IPS-18c (cell line): ENCODE measurements around the gene DET1.

Experiments
- H3K4me3 ChIP-seq: 2 replicates; pipeline ENCODE4 v1.7.0; 2013; ENCODE audit warnings: low read depth, mild to moderate bottlenecking, low read length, moderate library complexity; ENCODE audit not compliant: insufficient read depth
- H3K9me3 ChIP-seq: one replicate; pipeline ENCODE4 v1.6.1; 2013; ENCODE audit warnings: mild to moderate bottlenecking, low read length, moderate library complexity; ENCODE audit not compliant: control insufficient read depth, insufficient read depth

DET1 gene

DNA sequence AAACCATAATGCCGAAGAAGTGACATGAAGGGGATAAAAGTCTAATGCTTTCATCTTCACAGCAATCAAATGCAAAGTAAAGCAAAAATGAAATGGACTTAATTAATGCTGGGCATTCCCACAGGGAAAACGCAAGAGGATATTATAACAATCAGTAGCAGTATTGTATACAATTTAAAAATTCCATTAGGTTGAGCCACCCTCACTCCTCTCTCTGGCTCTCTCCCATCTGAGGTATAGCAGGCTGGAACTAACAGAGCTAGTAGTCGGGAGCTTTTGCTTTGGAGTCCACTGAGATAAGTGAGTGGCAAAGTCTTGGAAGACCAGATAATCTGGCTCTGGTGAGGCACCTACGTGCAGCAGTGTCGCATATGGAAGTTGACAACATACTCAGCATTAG is 33.9 kb downstream of the DET1 start:
- Histone ChIP-seq H3K4me3 (no peak overlapping the region), H3K9me3 (no peaks in the 10 kb centered on the region)

- Histone ChIP-seq H3K9me3 (no peaks in the 10 kb centered on the region), H3K4me3 (no peak overlapping the region)
Observed at GRCh38 chr15:88512078-88512477, 34.4 kb downstream of the DET1 start.

DNA sequence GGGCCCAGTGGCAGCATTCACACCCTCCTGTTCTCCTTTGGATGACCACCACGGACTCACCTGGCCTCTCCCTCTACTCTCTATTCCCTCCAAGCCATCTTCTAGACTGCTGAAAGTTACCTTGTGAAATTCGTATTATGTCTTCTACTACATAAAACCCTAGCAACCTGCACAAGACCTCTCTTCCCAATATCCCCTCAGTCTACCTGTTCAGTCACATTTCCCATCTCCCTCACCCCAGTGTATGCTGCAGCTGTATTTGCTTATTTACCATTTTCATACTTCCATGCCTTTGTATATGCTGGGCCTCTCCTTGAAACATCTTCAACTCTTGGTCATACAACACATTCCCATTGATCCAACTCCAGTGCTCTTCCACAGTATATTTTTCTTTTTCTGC is 35.3 kb downstream of the DET1 start:
- H3K4me3 ChIP-seq: no peak overlapping the region
- no peaks in the 10 kb centered on the region for H3K9me3 ChIP-seq

DNA sequence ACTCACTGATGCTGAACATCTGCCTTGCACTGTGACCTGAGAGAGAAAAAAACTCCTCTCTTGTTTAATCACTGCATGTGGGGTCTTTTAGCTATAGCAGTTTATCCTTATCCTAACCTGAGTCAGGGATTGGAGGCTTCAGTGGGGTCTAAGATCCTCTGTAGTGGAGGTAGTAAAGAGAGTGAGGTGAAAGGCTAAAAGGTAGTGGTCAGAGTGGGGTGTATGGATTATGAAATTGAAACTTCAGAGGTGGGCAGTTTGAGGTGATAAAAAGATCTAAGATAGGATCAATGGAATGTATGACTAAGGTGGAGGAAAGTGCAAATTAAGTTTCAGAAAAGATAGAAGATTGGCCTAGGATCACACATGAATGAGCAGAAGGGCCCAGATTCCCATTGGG is 36.5 kb downstream of the DET1 start:
- Histone ChIP-seq H3K4me3 (no peak overlapping the region), H3K9me3 (no peaks in the 10 kb centered on the region)

DNA sequence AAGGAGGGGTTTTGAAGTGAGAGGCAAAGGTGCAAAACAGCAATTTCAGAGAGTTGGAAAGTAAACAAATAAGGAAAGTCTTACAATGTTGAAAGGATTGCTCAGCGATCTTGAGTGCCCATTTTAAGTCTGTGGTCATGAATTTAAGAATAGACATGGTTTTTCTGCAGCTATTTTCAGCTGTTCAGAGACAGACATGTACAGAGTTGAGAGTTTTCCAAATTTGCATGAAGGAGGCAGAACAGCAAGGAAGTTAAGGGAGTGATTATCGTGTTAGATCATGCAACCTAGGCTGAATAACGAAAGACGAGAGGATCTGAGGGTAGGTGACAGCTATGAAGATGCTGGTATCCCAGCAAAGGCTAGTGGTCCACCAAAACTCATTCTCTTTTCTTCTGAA is 37.2 kb downstream of the DET1 start:
- Histone ChIP-seq H3K4me3 (no peak overlapping the region), H3K9me3 (no peaks in the 10 kb centered on the region)

DNA sequence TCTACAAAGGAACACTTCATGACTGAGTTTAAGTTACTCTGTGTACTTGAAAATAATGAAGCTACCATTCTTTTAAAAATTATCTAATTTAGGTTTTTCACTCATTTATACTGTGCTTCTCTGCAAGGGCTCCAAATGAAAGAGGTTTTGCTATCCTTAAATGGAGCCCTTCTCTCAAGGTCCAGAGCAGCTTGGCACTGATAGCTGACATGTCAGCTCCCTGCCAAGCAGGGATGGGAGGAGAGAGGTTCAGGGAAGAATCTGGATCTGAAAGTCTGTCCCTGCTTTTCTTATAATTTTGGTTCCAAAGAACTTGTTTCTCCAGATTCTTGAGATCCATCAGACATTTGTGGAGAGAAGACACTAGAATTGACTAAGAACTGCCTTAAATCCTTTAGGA is 39.9 kb downstream of the DET1 start:
- no peaks in the 10 kb centered on the region for H3K9me3 ChIP-seq
- no peak overlapping the region for H3K4me3 ChIP-seq

DNA sequence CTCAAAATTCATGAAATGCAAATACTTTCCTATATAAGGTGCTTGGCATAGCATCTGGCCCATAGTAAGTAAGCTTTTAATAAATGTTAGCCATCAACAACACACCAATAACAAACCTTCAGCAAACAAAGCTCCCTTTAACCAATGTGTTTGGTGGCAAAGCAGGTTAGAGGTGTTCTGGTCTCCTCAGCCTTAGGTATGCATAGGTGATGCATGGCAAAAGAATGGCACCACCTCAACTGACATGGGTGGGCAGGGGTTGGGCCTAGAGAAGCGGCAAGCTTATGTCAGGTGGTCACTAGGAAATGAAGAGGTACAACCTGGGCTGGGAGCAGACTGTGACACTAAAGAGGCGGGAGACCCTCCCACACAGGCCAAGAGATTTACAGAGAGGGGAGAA is 40.8 kb downstream of the DET1 start:
- Histone ChIP-seq H3K9me3 (no peaks in the 10 kb centered on the region), H3K4me3 (no peak overlapping the region)

DNA sequence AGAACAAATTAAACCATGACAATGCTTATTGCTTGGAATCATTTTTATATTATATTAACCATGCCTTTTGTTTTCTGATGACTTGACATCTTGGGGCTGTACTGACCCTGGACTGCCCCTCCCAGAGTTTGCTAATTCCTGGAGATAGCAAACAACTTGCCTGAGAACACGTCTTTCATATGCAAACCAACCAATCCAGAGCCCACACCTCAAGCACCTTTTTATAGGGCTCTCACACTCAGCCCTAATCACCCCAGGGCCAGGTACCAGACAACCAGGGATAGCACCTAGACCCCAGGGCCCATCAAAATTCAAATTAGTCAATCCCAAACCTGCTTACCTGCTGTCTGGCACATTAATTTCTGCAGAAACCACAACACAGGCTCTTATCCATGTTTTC is 42.0 kb downstream of the DET1 start:
- H3K4me3 ChIP-seq: no peak overlapping the region
- no peaks in the 10 kb centered on the region for H3K9me3 ChIP-seq

DNA sequence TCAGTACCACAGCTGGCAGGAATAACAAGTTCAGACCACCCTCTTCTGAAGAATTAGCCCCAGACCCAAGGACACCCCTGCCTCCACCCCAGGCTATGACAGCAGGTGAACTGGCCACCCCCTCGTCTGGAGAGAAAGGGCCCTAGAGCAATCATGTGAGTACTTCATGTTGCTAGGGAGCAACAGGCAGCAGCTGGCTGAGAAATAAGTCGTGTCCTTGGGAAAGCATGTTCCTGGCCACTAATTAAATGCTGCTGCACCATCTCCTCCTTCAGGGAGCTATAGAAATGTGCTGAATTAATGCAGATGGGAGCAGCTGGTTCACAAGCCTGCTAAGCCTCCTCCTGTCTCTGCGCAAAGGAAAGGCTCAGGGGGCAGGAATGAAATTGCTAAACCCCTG is 47.5 kb downstream of the DET1 start:
- no peak overlapping the region for H3K4me3 ChIP-seq
- no peaks in the 10 kb centered on the region for H3K9me3 ChIP-seq

DNA sequence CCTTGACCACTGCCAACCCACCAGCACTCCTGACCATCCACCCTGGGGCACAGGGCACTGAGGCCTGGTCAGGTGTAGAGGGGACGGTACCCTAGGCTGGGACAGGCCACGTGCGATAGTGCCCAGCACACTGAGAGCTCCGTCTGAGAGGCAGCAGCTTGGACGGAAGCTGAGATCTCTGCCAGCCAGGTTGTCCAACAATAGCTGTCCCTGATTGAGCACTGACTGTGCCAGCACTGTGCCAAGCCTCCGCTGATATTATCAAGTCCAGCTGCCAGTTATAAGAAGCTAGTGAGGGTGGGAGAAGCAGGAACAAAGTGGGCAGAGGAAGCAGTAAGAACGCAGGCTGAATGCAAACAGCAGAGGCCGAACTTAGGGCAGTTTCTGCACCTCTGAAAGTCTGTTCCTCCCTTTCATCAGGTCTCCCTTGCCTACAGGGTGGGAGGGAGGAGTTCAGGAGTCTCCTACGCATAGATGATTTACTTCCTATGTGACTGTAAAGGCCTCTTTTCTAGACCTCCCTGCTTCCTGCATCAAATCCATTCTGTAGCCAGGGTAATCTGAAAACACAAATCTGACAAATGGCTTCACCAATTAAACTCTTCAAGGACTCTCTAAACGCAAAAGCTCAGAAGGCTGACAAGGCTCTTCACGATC is 49.2 kb downstream of the DET1 start:
- Histone ChIP-seq H3K4me3 (no peak overlapping the region), H3K9me3 (no peaks in the 10 kb centered on the region)

GRCh38 chr15:88493844-88494243 is 52.6 kb downstream of the DET1 start:
- no peak overlapping the region for H3K4me3 ChIP-seq

GRCh38 chr15:88491158-88491557 is 55.3 kb downstream of the DET1 start:
- Histone ChIP-seq H3K9me3 (peaks cover 2% of the 10 kb centered on the region), H3K4me3 (no peak overlapping the region)

More at GRCh38 chr15:88493844-88494243, 52.6 kb downstream of the DET1 start:
- peaks cover 2% of the 10 kb centered on the region for H3K9me3 ChIP-seq

- Histone ChIP-seq H3K4me3 (no peak overlapping the region), H3K9me3 (peaks cover 2% of the 10 kb centered on the region)
Observed at GRCh38 chr15:88490036-88490435, 56.4 kb downstream of the DET1 start.

DNA sequence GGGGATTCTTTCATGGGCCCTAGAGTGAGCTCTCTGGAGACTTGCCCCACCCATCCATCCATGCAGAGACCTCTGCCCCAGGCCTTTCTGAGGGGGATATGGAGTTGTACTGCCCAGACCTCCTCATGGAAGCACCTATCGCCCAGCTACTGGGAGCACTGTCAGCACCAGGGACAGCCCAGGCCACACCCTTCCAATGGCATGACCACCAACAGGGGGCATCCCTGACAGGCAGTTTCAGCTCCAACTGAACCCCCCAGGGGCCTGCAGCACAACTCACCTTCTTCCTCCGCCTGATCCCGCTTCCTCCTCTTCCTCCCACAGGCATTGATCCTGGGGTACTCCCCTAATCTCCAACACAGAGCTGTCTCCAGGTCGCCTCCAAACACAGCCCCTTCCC is 57.2 kb downstream of the DET1 start:
- Histone ChIP-seq H3K9me3 (peaks cover 2% of the 10 kb centered on the region), H3K4me3 (no peak overlapping the region)

DNA sequence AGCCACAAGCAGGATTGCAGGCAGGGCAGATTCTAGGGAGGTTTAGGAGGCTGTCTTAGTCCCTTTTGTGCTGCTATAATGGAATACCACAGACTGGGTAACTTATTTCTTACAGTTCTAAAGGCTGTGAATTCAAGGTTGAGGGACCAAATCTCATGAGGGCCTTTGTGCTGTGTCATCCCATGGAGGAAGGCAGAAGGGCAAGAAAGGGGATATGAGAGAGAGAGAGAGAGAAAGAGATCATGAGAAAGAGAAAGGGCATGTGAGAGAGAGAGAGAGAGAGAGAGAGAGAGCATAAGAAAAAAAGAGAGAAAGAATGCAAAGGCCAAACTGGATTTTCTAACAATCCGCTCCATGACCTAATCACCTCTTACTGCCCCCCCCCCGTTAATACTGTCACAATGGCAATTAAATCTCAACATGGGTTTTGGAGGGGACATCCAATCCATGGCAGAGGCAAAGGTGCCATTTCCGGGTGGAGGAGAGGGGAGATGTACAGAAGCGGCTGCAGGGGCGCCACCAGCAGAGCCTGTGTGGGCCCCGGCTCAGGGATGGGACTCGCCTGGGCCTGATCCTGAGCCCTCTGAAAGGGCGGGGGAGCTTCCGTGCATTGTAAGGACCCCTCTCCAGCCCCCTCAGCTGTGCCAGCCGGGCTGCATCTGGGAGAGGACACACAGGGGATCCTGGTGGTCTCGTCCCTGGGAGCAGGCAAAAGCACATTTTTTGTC is 58.5 kb downstream of the DET1 start:
- H3K4me3 ChIP-seq: no peak overlapping the region
- H3K9me3 ChIP-seq: peaks cover 2% of the 10 kb centered on the region

DNA sequence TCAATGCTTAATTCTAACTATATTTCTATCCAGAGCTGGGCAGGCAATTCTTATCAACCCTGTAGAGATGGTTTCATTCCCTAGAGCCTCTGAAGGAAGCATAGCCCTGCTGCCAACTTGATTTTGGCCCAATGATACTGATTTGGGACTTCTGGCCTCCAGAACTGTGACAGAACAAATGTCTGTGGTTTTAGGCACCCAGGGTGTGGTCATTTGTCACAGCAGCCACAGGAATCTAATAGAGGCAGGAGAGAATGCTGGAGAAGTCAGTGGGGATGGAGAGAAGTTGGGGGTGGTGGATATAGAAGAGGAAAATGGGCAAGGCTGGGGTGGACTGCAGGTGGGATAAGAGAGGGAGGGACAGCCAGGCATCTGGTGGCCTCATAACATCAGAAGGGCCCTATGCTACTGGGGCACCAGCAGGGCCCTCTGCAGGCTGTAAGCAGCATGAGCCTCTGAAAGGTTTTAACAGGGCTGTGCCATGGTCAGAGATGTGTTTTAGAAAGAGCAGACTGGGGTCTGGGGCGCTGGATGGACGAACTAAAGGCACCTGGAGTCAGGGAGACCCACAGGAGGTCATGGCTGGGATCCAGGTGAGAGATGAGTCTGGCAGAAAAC is 59.2 kb downstream of the DET1 start:
- Histone ChIP-seq H3K9me3 (peaks cover 2% of the 10 kb centered on the region), H3K4me3 (no peak overlapping the region)

DNA sequence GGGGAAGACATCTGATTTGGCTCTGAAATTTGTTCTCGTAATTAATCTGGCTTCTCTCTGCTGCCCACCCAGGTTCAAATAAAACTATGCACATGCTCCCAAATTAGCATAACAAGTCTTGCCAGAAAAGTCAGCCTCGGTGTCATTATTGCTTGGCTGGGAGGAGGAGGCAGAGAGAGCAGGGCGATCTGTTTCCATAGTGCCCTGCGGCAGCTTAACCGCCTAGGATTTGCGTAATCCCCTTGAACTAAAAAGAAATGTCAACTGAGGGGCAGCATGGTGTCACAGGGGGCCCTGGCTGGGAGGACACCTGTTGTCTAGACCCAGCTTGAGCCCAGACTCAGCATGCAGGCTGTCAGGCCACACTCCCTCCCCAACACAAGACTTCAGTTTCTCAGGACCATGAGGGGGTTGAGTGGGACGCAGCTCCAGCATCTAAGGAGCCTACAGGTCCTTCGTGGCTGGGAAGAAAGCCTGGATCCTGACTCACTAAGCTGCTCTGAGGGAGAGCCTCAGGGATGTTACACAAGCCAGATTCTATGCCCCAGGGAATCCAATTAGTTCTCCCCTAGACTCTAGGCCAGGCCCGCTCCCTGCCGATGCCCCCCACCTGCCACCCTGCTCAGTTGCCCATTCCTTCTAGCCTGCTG is 61.7 kb downstream of the DET1 start:
- Histone ChIP-seq H3K4me3 (no peak overlapping the region), H3K9me3 (no peaks in the 10 kb centered on the region)

GRCh38 chr15:88482263-88482662 is 64.2 kb downstream of the DET1 start:
- H3K4me3 ChIP-seq: no peak overlapping the region
- H3K9me3 ChIP-seq: no peaks in the 10 kb centered on the region
